Esophagus (tissue), 2 donors: ENCODE data around the gene DLL4. TPM values are rescaled to one million over a fixed set of nuclear protein-coding genes. Genes with fewer than 3 reads are reported as not detected.
"Not testable (repeated sequence)": the region's sequence is repeated elsewhere in the genome, so short reads cannot be mapped to it uniquely, and the experiment has no call there.

Experiments used
- H3K27ac ChIP-seq, 2 donors: one replicate each; pipeline ENCODE4 v1.5.1; 2013; ENCODE audit warnings: low read depth in 2 of 2, mild to moderate bottlenecking in 2 of 2, inconsistent platforms in 1 of 2, low read length in 1 of 2, moderate library complexity in 1 of 2
- H3K27me3 ChIP-seq, 2 donors: one replicate each; pipeline ENCODE4 v1.6.1; 2013; ENCODE audit warnings: low read length in 2 of 2, control low read depth in 1 of 2, mild to moderate bottlenecking in 1 of 2; ENCODE audit not compliant: insufficient read depth in 2 of 2, control insufficient read depth in 1 of 2
- H3K36me3 ChIP-seq, 2 donors: one replicate each; pipeline ENCODE4 v1.6.1; 2013; ENCODE audit warnings: low read length in 1 of 2; ENCODE audit not compliant: control insufficient read depth in 2 of 2, insufficient read depth in 2 of 2
- H3K4me1 ChIP-seq, 2 donors: one replicate each; pipeline ENCODE4 v1.6.1; 2013; ENCODE audit warnings: low read length in 1 of 2; ENCODE audit not compliant: control insufficient read depth in 2 of 2, insufficient read depth in 2 of 2
- H3K4me3 ChIP-seq, 2 donors: one replicate each; pipeline ENCODE4 v1.5.1; 2013; ENCODE audit warnings: low read length in 2 of 2, mild to moderate bottlenecking in 2 of 2, low read depth in 1 of 2, moderate library complexity in 1 of 2
- H3K9me3 ChIP-seq, 2 donors: one replicate each; pipeline ENCODE4 v1.6.1; 2013; ENCODE audit warnings: mild to moderate bottlenecking in 2 of 2, low read depth in 1 of 2, low read length in 1 of 2, moderate library complexity in 1 of 2; ENCODE audit not compliant: control insufficient read depth in 2 of 2, insufficient read depth in 1 of 2
- WGBS, 2 donors: extraction: QIAGEN DNeasy Blood & Tissue Kit; methylation state at CpG; one replicate each; pipeline ENCODE4 v1.1.7; 2013; 5-methylcytosine and 5-hydroxymethylcytosine counted together
- polyA plus RNA-seq, 2 donors: library from polyadenylated mRNA; stranded (reverse); fragments of 200-250 nt; gene quantifications; one replicate each; pipeline ENCODE4 v1.2.3, GENCODE V29; 2013
- donor health status: healthy with polysubstance abuse.
- donor health status: Bipolar disorder and iron deficiency.

The DLL4 gene
- polyA plus RNA-seq, 2 donors, result 1.8 to 1.9 TPM

- WGBS, 2 donors, result 90 to 95% methylated on average over 23 to 25 of the region's 25 CpGs
- not testable (repeated sequence) for H3K4me1 ChIP-seq, H3K4me3 ChIP-seq, H3K36me3 ChIP-seq, H3K9me3 ChIP-seq, H3K27me3 ChIP-seq, H3K27ac ChIP-seq
Observed at GRCh38 chr15:40961740-40962139, 32.6 kb downstream of the DLL4 start.

GRCh38 chr15:40962317-40962716 lies 33.2 kb downstream of the DLL4 start:
- H3K27me3 ChIP-seq, H3K36me3 ChIP-seq, H3K4me1 ChIP-seq, H3K9me3 ChIP-seq, H3K4me3 ChIP-seq, H3K27ac ChIP-seq: not testable (repeated sequence)
- WGBS, 2 donors, result 95 to 96% methylated on average over 14 of the region's 14 CpGs

GRCh38 chr15:40963201-40963600 lies 34.1 kb downstream of the DLL4 start:
- Histone ChIP-seq H3K4me3 (no peak overlapping the region), H3K27ac (no peak overlapping the region), H3K27me3 (no peaks in the 10 kb centered on the region), H3K36me3 (no peaks in the 10 kb centered on the region), H3K4me1 (no peaks in the 10 kb centered on the region), H3K9me3 (no peaks in the 10 kb centered on the region)
- WGBS, 2 donors, result 86 to 90% methylated on average over 12 of the region's 12 CpGs

GRCh38 chr15:40964006-40964405 lies 34.9 kb downstream of the DLL4 start:
- H3K36me3 ChIP-seq, result no peaks in the 10 kb centered on the region
- no peak overlapping the region for H3K4me3 ChIP-seq
- no peaks in the 10 kb centered on the region for H3K27me3 ChIP-seq
- H3K27ac ChIP-seq, result no peak overlapping the region
- WGBS, 2 donors, result 75 to 94% methylated on average over 5 to 8 of the region's 8 CpGs
- no peaks in the 10 kb centered on the region for H3K9me3 ChIP-seq
- no peaks in the 10 kb centered on the region for H3K4me1 ChIP-seq

GRCh38 chr15:40964634-40965033 lies 35.5 kb downstream of the DLL4 start:
- no peaks in the 10 kb centered on the region for H3K36me3 ChIP-seq

GRCh38 chr15:40968290-40969085 lies 39.3 kb downstream of the DLL4 start:
- WGBS, 2 donors, result 63 to 77% methylated on average over 7 of the region's 7 CpGs
- Histone ChIP-seq H3K4me3 (no peak overlapping the region), H3K27me3 (no peaks in the 10 kb centered on the region), H3K9me3 (no peaks in the 10 kb centered on the region), H3K4me1 (no peaks in the 10 kb centered on the region), H3K27ac (no peak overlapping the region), H3K36me3 (peaks cover 0 to under 1% of the 10 kb centered on the region in 2 donors)

More at GRCh38 chr15:40964634-40965033, 35.5 kb downstream of the DLL4 start:
- H3K4me3 ChIP-seq, result no peak overlapping the region
- H3K4me1 ChIP-seq, result no peaks in the 10 kb centered on the region
- H3K27ac ChIP-seq, result no peak overlapping the region
- WGBS, 2 donors, result 82 to 84% methylated on average over 13 of the region's 13 CpGs
- no peaks in the 10 kb centered on the region for H3K9me3 ChIP-seq
- H3K27me3 ChIP-seq, result no peaks in the 10 kb centered on the region

- 87 to 88% methylated on average over 8 of the region's 8 CpGs for WGBS, 2 donors
- H3K4me1 ChIP-seq, result no peaks in the 10 kb centered on the region
- H3K27me3 ChIP-seq, result no peaks in the 10 kb centered on the region
- peaks cover 0 to 4% of the 10 kb centered on the region in 2 donors for H3K36me3 ChIP-seq
- no peaks in the 10 kb centered on the region for H3K9me3 ChIP-seq
- no peak overlapping the region for H3K27ac ChIP-seq
- H3K4me3 ChIP-seq, result no peak overlapping the region
Observed at GRCh38 chr15:40969363-40969762, 40.2 kb downstream of the DLL4 start.

- no peaks in the 10 kb centered on the region for H3K27me3 ChIP-seq
- no peaks in the 10 kb centered on the region for H3K4me1 ChIP-seq
- 74 to 87% methylated on average over 4 of the region's 4 CpGs for WGBS, 2 donors
- no peaks in the 10 kb centered on the region for H3K9me3 ChIP-seq
- H3K4me3 ChIP-seq, result no peak overlapping the region
- peaks cover 9 to 21% of the 10 kb centered on the region in 2 donors for H3K36me3 ChIP-seq
- no peak overlapping the region for H3K27ac ChIP-seq
Observed at GRCh38 chr15:40974879-40975278, 45.7 kb downstream of the DLL4 start.

- H3K27me3 ChIP-seq, result no peaks in the 10 kb centered on the region
- WGBS, 2 donors, result 79 to 82% methylated on average over 7 of the region's 7 CpGs
- no peak overlapping the region for H3K27ac ChIP-seq
- H3K9me3 ChIP-seq, result no peaks in the 10 kb centered on the region
- no peaks in the 10 kb centered on the region for H3K4me1 ChIP-seq
- H3K4me3 ChIP-seq, result no peak overlapping the region
- peaks cover 15 to 35% of the 10 kb centered on the region in 2 donors for H3K36me3 ChIP-seq
Observed at GRCh38 chr15:40976819-40977218, 47.7 kb downstream of the DLL4 start.

- H3K4me1 ChIP-seq, result no peaks in the 10 kb centered on the region
- H3K4me3 ChIP-seq, result no peak overlapping the region
- H3K27me3 ChIP-seq, result no peaks in the 10 kb centered on the region
- no peak overlapping the region for H3K27ac ChIP-seq
- H3K36me3 ChIP-seq, result peaks cover 18 to 43% of the 10 kb centered on the region in 2 donors
- 74 to 92% methylated on average over 2 of the region's 2 CpGs for WGBS, 2 donors
- H3K9me3 ChIP-seq, result no peaks in the 10 kb centered on the region
Observed at GRCh38 chr15:40978141-40978540, 49.0 kb downstream of the DLL4 start.
